ENCODE results near the gene SLC4A5.

DNA sequence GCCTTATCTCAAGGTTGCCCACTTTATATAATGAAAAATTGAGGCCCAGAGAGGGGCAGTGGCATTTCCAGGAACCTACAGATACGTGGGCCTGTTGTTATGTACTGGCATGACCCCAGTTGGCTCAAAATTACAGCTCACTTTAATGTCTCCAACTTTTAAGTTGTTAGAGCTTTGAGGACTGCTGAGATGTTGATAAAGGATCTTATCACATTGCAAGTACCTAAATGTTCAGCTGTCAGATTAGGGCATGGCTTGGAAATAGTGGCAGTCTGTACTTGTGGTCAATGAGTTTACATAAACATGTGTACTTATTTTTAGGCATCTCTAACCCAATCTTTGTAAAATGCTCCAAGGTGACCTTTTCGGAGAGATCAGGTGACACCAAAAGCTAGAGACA, 14.6 kb downstream of the SLC4A5 start:
- no peak for TF ChIP-seq CTCF (IDR thresholded peaks at IDR 0.05 in 4 of 5, conservative IDR thresholded peaks at IDR 0.05 in 1 of 5)
- no peak for TF ChIP-seq POLR2A (IDR thresholded peaks at IDR 0.05)

Data from gastrocnemius medialis (tissue), 4 donors.